Neuronal stem cell (in vitro differentiated cells): Measurements from ENCODE around the gene CSF3.

ENCODE experiments used
- DNase-seq: peaks from one replicate; pipeline ENCODE4 v3.0.0-alpha.2; 2013; ENCODE audit warnings: low spot score
- H2AFZ ChIP-seq: one replicate; pipeline ENCODE4 v1.6.1; 2013; ENCODE audit warnings: mild to moderate bottlenecking, low read length, inconsistent platforms
- H2AK5ac ChIP-seq: 2 replicates; pipeline ENCODE4 v1.6.1; 2013; ENCODE audit warnings: low read depth, mild to moderate bottlenecking, inconsistent platforms, low read length, moderate library complexity, mixed read lengths
- H2BK120ac ChIP-seq: 2 replicates; pipeline ENCODE4 v1.6.1; 2013; ENCODE audit warnings: low read depth, mild to moderate bottlenecking, inconsistent platforms, low read length, moderate library complexity, mixed read lengths
- H2BK12ac ChIP-seq: one replicate; pipeline ENCODE4 v1.6.1; 2013; ENCODE audit warnings: low read length, inconsistent platforms
- H2BK15ac ChIP-seq: 2 replicates; pipeline ENCODE4 v1.6.1; 2013; ENCODE audit warnings: mild to moderate bottlenecking, low read length, inconsistent platforms, mixed read lengths
- H2BK5ac ChIP-seq: one replicate; pipeline ENCODE4 v1.6.1; 2013; ENCODE audit warnings: inconsistent platforms, mild to moderate bottlenecking, low read length, moderate library complexity
- H3K14ac ChIP-seq: one replicate; pipeline ENCODE4 v1.6.1; 2013; ENCODE audit warnings: low read length, inconsistent platforms
- H3K18ac ChIP-seq: 2 replicates; pipeline ENCODE4 v1.6.1; 2013; ENCODE audit warnings: low read length, inconsistent platforms
- H3K23ac ChIP-seq: 2 replicates; pipeline ENCODE4 v1.6.1; 2013; ENCODE audit warnings: low read depth, mild to moderate bottlenecking, mixed read lengths, low read length, inconsistent platforms; ENCODE audit not compliant: poor library complexity
- H3K27ac ChIP-seq: replicated peaks from 3 replicates; pipeline ENCODE4 v1.5.1; 2013; ENCODE audit warnings: low read length, inconsistent platforms
- H3K27me3 ChIP-seq, 3 experiments: 2 replicates each; pipeline ENCODE4 v1.6.1; 2013; ENCODE audit warnings: low read length in 3 of 3, mild to moderate bottlenecking in 2 of 3, inconsistent platforms in 1 of 3, low read depth in 1 of 3, mixed read lengths in 1 of 3, moderate library complexity in 1 of 3; ENCODE audit not compliant: control insufficient read depth in 3 of 3, insufficient read depth in 3 of 3
- H3K36me3 ChIP-seq, 2 donors: replicated peaks in 1 of 2; 2 replicates each; pipeline ENCODE4 v1.6.1; 2013; ENCODE audit warnings: low read length in 2 of 2; ENCODE audit not compliant: control insufficient read depth in 2 of 2, insufficient read depth in 2 of 2
- H3K4ac ChIP-seq: 2 replicates; pipeline ENCODE4 v1.6.1; 2013; ENCODE audit warnings: inconsistent platforms, mild to moderate bottlenecking, low read length, moderate library complexity
- H3K4me1 ChIP-seq, 2 donors: 1 replicate in 1 of 2; 2 replicates in 1 of 2; pipeline ENCODE4 v1.6.1; 2013; ENCODE audit warnings: low read length in 2 of 2, low read depth in 1 of 2; ENCODE audit not compliant: control insufficient read depth in 2 of 2, insufficient read depth in 1 of 2
- H3K4me2 ChIP-seq: one replicate; pipeline ENCODE4 v1.6.1; 2013; ENCODE audit warnings: mild to moderate bottlenecking, low read length, inconsistent platforms; ENCODE audit not compliant: insufficient read depth, poor library complexity, severe bottlenecking
- H3K4me3 ChIP-seq, 2 donors: 2 replicates each; pipeline ENCODE4 v1.5.1; 2013; ENCODE audit warnings: low read length in 2 of 2, mild to moderate bottlenecking in 2 of 2, inconsistent platforms in 1 of 2, moderate library complexity in 1 of 2
- H3K79me1 ChIP-seq: one replicate; pipeline ENCODE4 v1.6.1; 2013; ENCODE audit warnings: low read depth, mild to moderate bottlenecking, inconsistent platforms, low read length, moderate library complexity
- H3K9ac ChIP-seq: one replicate; pipeline ENCODE4 v1.6.1; 2013; ENCODE audit warnings: mild to moderate bottlenecking, low read depth, low read length, inconsistent platforms; ENCODE audit not compliant: poor library complexity
- H3K9me3 ChIP-seq, 2 donors: replicated peaks in 1 of 2; 2 replicates each; pipeline versions ENCODE3 to v1.6.1; 2013; ENCODE audit warnings: low read length in 2 of 2, mild to moderate bottlenecking in 2 of 2, inconsistent platforms in 1 of 2, low read depth in 1 of 2, mixed read lengths in 1 of 2, moderate library complexity in 1 of 2; ENCODE audit not compliant: control insufficient read depth in 2 of 2, insufficient read depth in 1 of 2
- H4K8ac ChIP-seq: one replicate; pipeline ENCODE4 v1.6.1; 2013; ENCODE audit warnings: low read depth, mild to moderate bottlenecking, inconsistent platforms, low read length, moderate library complexity
- H4K91ac ChIP-seq: one replicate; pipeline ENCODE4 v1.6.1; 2013; ENCODE audit warnings: low read length, low read depth, mild to moderate bottlenecking, inconsistent platforms; ENCODE audit not compliant: poor library complexity
- WGBS, 2 donors: extraction: QIAGEN DNeasy Blood & Tissue Kit; methylation state at CpG; one replicate each; pipeline ENCODE4 v1.1.7; 2013; ENCODE audit warnings: missing lambda C conversion rate in 2 of 2, mixed read lengths in 1 of 2; ENCODE audit not compliant: insufficient read length in 2 of 2, insufficient replicate concordance in 1 of 2; ENCODE audit errors: extremely low coverage in 2 of 2; 5-methylcytosine and 5-hydroxymethylcytosine counted together

The CSF3 gene

GRCh38 chr17:40035162-40035559 lies 19.9 kb downstream of the CSF3 start:
- no peak overlapping the region for H3K4me3 ChIP-seq
- H3K14ac ChIP-seq = no peak overlapping the region
- no peak overlapping the region for H2BK120ac ChIP-seq
- H3K9ac ChIP-seq = no peak overlapping the region
- no peak overlapping the region for H4K8ac ChIP-seq
- H3K79me1 ChIP-seq = no peaks in the 10 kb centered on the region
- no peak overlapping the region for H3K23ac ChIP-seq
- no peak overlapping the region for H3K4me2 ChIP-seq
- no peak overlapping the region for H2AK5ac ChIP-seq
- H3K4ac ChIP-seq = no peak overlapping the region
- H2BK5ac ChIP-seq = no peak overlapping the region
- H2BK12ac ChIP-seq = no peak overlapping the region
- H3K27me3 ChIP-seq = no peaks in the 10 kb centered on the region
- H2BK15ac ChIP-seq = no peak overlapping the region
- no CpG with 5 or more reads among the region's 12 CpGs for WGBS, 2 donors
- H3K27ac ChIP-seq = no peak overlapping the region
- H3K9me3 ChIP-seq = no peaks in the 10 kb centered on the region
- H2AFZ ChIP-seq = no peak overlapping the region
- H3K36me3 ChIP-seq = peaks cover 32 to 70% of the 10 kb centered on the region in 2 donors
- peaks cover 4 to 5% of the 10 kb centered on the region in 2 donors for H3K4me1 ChIP-seq
- peak; percentile 61 for DNase-seq
- H4K91ac ChIP-seq = no peak overlapping the region
- H3K18ac ChIP-seq = no peak overlapping the region

GRCh38 chr17:40038882-40039513 lies 23.8 kb downstream of the CSF3 start:
- Histone ChIP-seq H3K23ac (no peak overlapping the region), H3K4ac (no peak overlapping the region), H2AK5ac (no peak overlapping the region), H3K9ac (no peak overlapping the region), H2BK5ac (no peak overlapping the region), H3K36me3 (peaks cover 7 to 52% of the 10 kb centered on the region in 2 donors), H3K4me1 (peaks cover 4 to 5% of the 10 kb centered on the region in 2 donors), H2BK120ac (no peak overlapping the region), H3K4me2 (no peak overlapping the region), H3K27ac (no peak overlapping the region), H3K18ac (no peak overlapping the region), H3K9me3 (no peaks in the 10 kb centered on the region), H2BK15ac (no peak overlapping the region), H3K27me3 (no peaks in the 10 kb centered on the region), H3K79me1 (no peaks in the 10 kb centered on the region), H2AFZ (no peak overlapping the region), H2BK12ac (no peak overlapping the region), H3K14ac (no peak overlapping the region), H3K4me3 (no peak overlapping the region), H4K91ac (no peak overlapping the region), H4K8ac (no peak overlapping the region)
- no CpG with 5 or more reads among the region's 11 CpGs for WGBS, 2 donors
- DNase-seq = no peak

GRCh38 chr17:40041196-40041595 lies 26.0 kb downstream of the CSF3 start:
- WGBS, 2 donors = no CpG with 5 or more reads among the region's 2 CpGs

GRCh38 chr17:40056379-40057015 lies 41.3 kb downstream of the CSF3 start:
- H4K8ac ChIP-seq = no peak overlapping the region
- no peak overlapping the region for H4K91ac ChIP-seq
- H2BK12ac ChIP-seq = no peak overlapping the region
- no peak overlapping the region for H2BK120ac ChIP-seq
- H3K4me1 ChIP-seq = peaks cover 11 to 12% of the 10 kb centered on the region in 2 donors
- H3K4ac ChIP-seq = no peak overlapping the region
- no peaks in the 10 kb centered on the region for H3K9me3 ChIP-seq
- H3K36me3 ChIP-seq = peaks cover 9 to 16% of the 10 kb centered on the region in 2 donors
- no peak overlapping the region for H2BK15ac ChIP-seq
- DNase-seq = no peak
- peak overlapping the region; percentile 68 for H2AFZ ChIP-seq
- no peak overlapping the region for H3K23ac ChIP-seq
- no peak overlapping the region for H2BK5ac ChIP-seq
- peaks cover 0 to 2% (median 0%) of the 10 kb centered on the region in 3 experiments for H3K27me3 ChIP-seq
- no peak overlapping the region for H3K4me2 ChIP-seq
- no peaks in the 10 kb centered on the region for H3K79me1 ChIP-seq
- H3K18ac ChIP-seq = no peak overlapping the region
- WGBS, 2 donors = no CpG with 5 or more reads among the region's 6 CpGs
- H3K9ac ChIP-seq = no peak overlapping the region
- H3K14ac ChIP-seq = no peak overlapping the region
- H2AK5ac ChIP-seq = peak overlapping the region; percentile 74
- H3K4me3 ChIP-seq = no peak overlapping the region
- no peak overlapping the region for H3K27ac ChIP-seq

More at GRCh38 chr17:40041196-40041595, 26.0 kb downstream of the CSF3 start:
- Histone ChIP-seq H3K18ac (no peak overlapping the region), H3K4me1 (peaks cover 0 to 3% of the 10 kb centered on the region in 2 donors), H3K9ac (no peak overlapping the region), H3K27ac (no peak overlapping the region), H3K4ac (no peak overlapping the region), H3K23ac (no peak overlapping the region), H2BK12ac (no peak overlapping the region), H2AFZ (no peak overlapping the region), H3K27me3 (no peaks in the 10 kb centered on the region), H3K4me2 (no peak overlapping the region), H2BK120ac (no peak overlapping the region), H3K4me3 (no peak overlapping the region), H2BK5ac (no peak overlapping the region), H4K91ac (no peak overlapping the region), H2BK15ac (no peak overlapping the region), H2AK5ac (no peak overlapping the region), H4K8ac (no peak overlapping the region), H3K36me3 (peaks cover 4 to 44% of the 10 kb centered on the region in 2 donors), H3K79me1 (no peaks in the 10 kb centered on the region), H3K14ac (no peak overlapping the region), H3K9me3 (no peaks in the 10 kb centered on the region)
- DNase-seq = no peak
